Endothelial cell of umbilical vein (primary cell): ENCODE measurements around the gene MEOX2. TPM values are rescaled to one million over a fixed set of nuclear protein-coding genes. Genes with fewer than 3 reads are reported as not detected.

Source experiments
- BruUV-seq: library from RNA; stranded (reverse); fragments of 400-500 nt; replicated peaks from 2 replicates; lab custom pipeline; 2021; lab: Mats Ljungman, UMichigan
- CTCF ChIA-PET: fragments of 300-600, 350-600 bp; sonication (Branson Sonifier 250); formaldehyde crosslinking; loops from one replicate; lab custom pipeline; 2021; ENCODE audit warnings: antibody characterized with exemption, inconsistent platforms; lab: Charles Lee
- POLR2A ChIA-PET: fragments of 300-600, 350-600 bp; sonication (Branson Sonifier 250); formaldehyde crosslinking; loops from one replicate; lab custom pipeline; 2021; ENCODE audit warnings: antibody characterized with exemption, inconsistent platforms; lab: Charles Lee
- DNase-seq: peaks from one replicate; pipeline ENCODE4 v3.0.0-alpha.2; 2011; ENCODE audit warnings: low read depth, low spot score
- FAIRE-seq: peaks from 2 replicates; lab custom pipeline; 2011; peaks lifted over from hg19 to GRCh38; lab: Jason Lieb, UNC
- H2AFZ ChIP-seq: 2 replicates; pipeline ENCODE4 v1.6.0; 2012; ENCODE audit warnings: low read depth, low read length, control low read depth, inconsistent platforms
- H3K27ac ChIP-seq: 2 replicates; pipeline ENCODE4 v1.5.1; 2011; ENCODE audit warnings: low read depth, mild to moderate bottlenecking, control low read depth, low read length, moderate library complexity; ENCODE audit not compliant: insufficient read depth
- H3K27me3 ChIP-seq, 2 experiments: 2 replicates each; pipeline versions ENCODE4 v1.6.0 to v1.6.1; 2011; ENCODE audit warnings: low read length in 2 of 2, mixed read lengths in 1 of 2; ENCODE audit not compliant: control insufficient read depth in 2 of 2, insufficient read depth in 2 of 2
- H3K36me3 ChIP-seq, 2 experiments: 2 replicates in 1 of 2; 3 replicates in 1 of 2; pipeline ENCODE4 v1.5.1; 2011; ENCODE audit warnings: low read length in 2 of 2, mild to moderate bottlenecking in 1 of 2, moderate library complexity in 1 of 2; ENCODE audit not compliant: control insufficient read depth in 2 of 2, insufficient read depth in 2 of 2; ENCODE audit errors: extremely low read depth in 1 of 2
- H3K4me1 ChIP-seq: 3 replicates; pipeline ENCODE4 v1.5.1; 2011; ENCODE audit warnings: mild to moderate bottlenecking, low read length; ENCODE audit not compliant: control insufficient read depth, insufficient read depth; ENCODE audit errors: extremely low read depth
- H3K4me2 ChIP-seq: 2 replicates; pipeline ENCODE4 v1.6.1; 2011; ENCODE audit warnings: low read length, control low read depth, mixed read lengths; ENCODE audit not compliant: insufficient read depth
- H3K4me3 ChIP-seq, 3 experiments: fragments of 200-600 bp in 1 of 3; sonication (generic), shearing (Covaris generic) in 1 of 3; replicated peaks in 1 of 3; 2 replicates each; pipeline ENCODE4 v1.5.1; 2011 to 2016; ENCODE audit warnings: control low read depth in 3 of 3, low read length in 3 of 3, mild to moderate bottlenecking in 2 of 3, inconsistent platforms in 1 of 3, low read depth in 1 of 3, moderate library complexity in 1 of 3; ENCODE audit not compliant: insufficient read depth in 1 of 3
- H3K79me2 ChIP-seq: 2 replicates; pipeline ENCODE4 v1.6.0; 2012; ENCODE audit warnings: low read length, inconsistent platforms; ENCODE audit not compliant: control insufficient read depth, insufficient read depth
- H3K9ac ChIP-seq: replicated peaks from 2 replicates; pipeline ENCODE3; 2011; ENCODE audit warnings: low read length, control low read depth; ENCODE audit not compliant: insufficient read depth; ENCODE audit errors: extremely low read depth
- H3K9me1 ChIP-seq: replicated peaks from 3 replicates; pipeline ENCODE4 v1.6.0; 2011; ENCODE audit warnings: mild to moderate bottlenecking, low read length; ENCODE audit not compliant: control insufficient read depth, insufficient read depth; ENCODE audit errors: extremely low read depth
- H3K9me3 ChIP-seq: replicated peaks from 2 replicates; pipeline ENCODE4 v1.5.1; 2012; ENCODE audit warnings: low read length, inconsistent platforms; ENCODE audit not compliant: control insufficient read depth, insufficient read depth
- H4K20me1 ChIP-seq: replicated peaks from 2 replicates; pipeline ENCODE3; 2011; ENCODE audit warnings: mild to moderate bottlenecking, low read length; ENCODE audit not compliant: control insufficient read depth, insufficient read depth; ENCODE audit errors: extremely low read depth
- EZH2 ChIP-seq: IDR thresholded peaks from 2 replicates; pipeline ENCODE4 v1.6.1; 2012; ENCODE audit warnings: borderline replicate concordance, low read depth, mild to moderate bottlenecking, moderate library complexity, low read length, inconsistent platforms; ENCODE audit not compliant: severe bottlenecking
- FOS ChIP-seq: IDR thresholded peaks from 2 replicates; pipeline ENCODE4 v1.6.1; 2011; ENCODE audit warnings: mild to moderate bottlenecking, low read length, moderate library complexity, borderline replicate concordance; ENCODE audit not compliant: insufficient read depth
- GATA2 ChIP-seq: IDR thresholded peaks from 2 replicates; pipeline ENCODE4 v1.7.0; 2011; ENCODE audit warnings: low read depth, mild to moderate bottlenecking, moderate library complexity, mixed read lengths, low read length; ENCODE audit not compliant: insufficient read length, insufficient read depth
- JUN ChIP-seq: IDR thresholded peaks from 2 replicates; pipeline ENCODE4 v1.6.1; 2011; ENCODE audit warnings: borderline replicate concordance, low read depth; ENCODE audit not compliant: insufficient read length, insufficient read depth
- MYC ChIP-seq: IDR thresholded peaks from one replicate; pipeline ENCODE4 v1.6.1; 2011; ENCODE audit warnings: mild to moderate bottlenecking, low read depth, low read length
- POLR2A ChIP-seq: IDR thresholded peaks from 2 replicates; pipeline ENCODE4 v1.6.1; 2012; ENCODE audit warnings: low read depth, mild to moderate bottlenecking, control low read depth, low read length
- POLR2AphosphoS5 ChIP-seq: IDR thresholded peaks from 2 replicates; pipeline ENCODE4 v1.6.1; 2012; ENCODE audit warnings: low read depth, mild to moderate bottlenecking, control low read depth, low read length, moderate library complexity; ENCODE audit not compliant: insufficient read depth
- dilution Hi-C: fragments of 300-500 bp; cut with MboI; formaldehyde crosslinking; loops from one replicate; pipeline ENCODE4 v1.15.0; 2019; ENCODE audit warnings: low sequenced_read_pairs; ENCODE audit not compliant: extremely low pct_ligation_motif_present
- intact Hi-C: fragments of 100-400 bp; cut with micrococcal nuclease; formaldehyde crosslinking; loops from one replicate; pipeline ENCODE4 v1.10.0; 2022
- polyA plus RNA-seq, 4 experiments: library from polyadenylated mRNA; depleted of rRNA in 3 of 4; stranded (reverse) in 3 of 4; unstranded in 1 of 4; fragments of >200 nt; gene quantifications; 2 replicates each; pipeline versions ENCODE4 v1.2.1 to v1.2.3, GENCODE V29; 2011 to 2012; ENCODE audit warnings: missing spikeins in 1 of 4
- total RNA-seq: library from RNA; stranded (reverse); gene quantifications from 2 replicates; pipeline ENCODE4 v1.2.3, GENCODE V29; 2021
- TF ChIP-seq, protein P1 (sequence below), 2 donors: IDR thresholded peaks; 1 replicate in 1 of 2; 2 replicates in 1 of 2; pipeline ENCODE4 v1.5.1; 2011; ENCODE audit warnings: low read length in 2 of 2, mild to moderate bottlenecking in 2 of 2, moderate library complexity in 2 of 2, control low read depth in 1 of 2, inconsistent platforms in 1 of 2, low read depth in 1 of 2; ENCODE audit not compliant: insufficient read depth in 1 of 2; ENCODE audit errors: extremely low read depth in 1 of 2
- TF ChIP-seq, protein P2 (sequence below): IDR thresholded peaks from 2 replicates; pipeline ENCODE4 v1.6.1; 2011; ENCODE audit not compliant: insufficient read depth, insufficient read length

The MEOX2 gene
- total and polyA plus RNA-seq, 2 donors (not counting 3 experiments of a cell fraction or from before 2014, with no cell fraction given), result 11.6 to 45.1 TPM

- no peak overlapping the region for H3K4me3 ChIP-seq
- DNase-seq (peak; percentile 60), FAIRE-seq (peak; percentile 73)
- peak overlapping the region; percentile 57 for H3K27ac ChIP-seq
- H3K4me2 ChIP-seq, result peak overlapping the region; percentile 21
- no peaks in the 10 kb centered on the region for H3K36me3 ChIP-seq
- no peak overlapping the region for H2AFZ ChIP-seq
- no peak overlapping the region for H3K9ac ChIP-seq
- H3K9me3 ChIP-seq, result no peaks in the 10 kb centered on the region
- H3K27me3 ChIP-seq, result no peaks in the 10 kb centered on the region
- no peak for TF ChIP-seq POLR2A
- peak; percentile 78 for TF ChIP-seq GATA2
- peak; percentile 91 for TF ChIP-seq FOS
- no peak for TF ChIP-seq MYC
- TF ChIP-seq JUN, result peak; percentile 93
- peak; percentile 66 for TF ChIP-seq POLR2AphosphoS5
- TF ChIP-seq, protein P1, sequence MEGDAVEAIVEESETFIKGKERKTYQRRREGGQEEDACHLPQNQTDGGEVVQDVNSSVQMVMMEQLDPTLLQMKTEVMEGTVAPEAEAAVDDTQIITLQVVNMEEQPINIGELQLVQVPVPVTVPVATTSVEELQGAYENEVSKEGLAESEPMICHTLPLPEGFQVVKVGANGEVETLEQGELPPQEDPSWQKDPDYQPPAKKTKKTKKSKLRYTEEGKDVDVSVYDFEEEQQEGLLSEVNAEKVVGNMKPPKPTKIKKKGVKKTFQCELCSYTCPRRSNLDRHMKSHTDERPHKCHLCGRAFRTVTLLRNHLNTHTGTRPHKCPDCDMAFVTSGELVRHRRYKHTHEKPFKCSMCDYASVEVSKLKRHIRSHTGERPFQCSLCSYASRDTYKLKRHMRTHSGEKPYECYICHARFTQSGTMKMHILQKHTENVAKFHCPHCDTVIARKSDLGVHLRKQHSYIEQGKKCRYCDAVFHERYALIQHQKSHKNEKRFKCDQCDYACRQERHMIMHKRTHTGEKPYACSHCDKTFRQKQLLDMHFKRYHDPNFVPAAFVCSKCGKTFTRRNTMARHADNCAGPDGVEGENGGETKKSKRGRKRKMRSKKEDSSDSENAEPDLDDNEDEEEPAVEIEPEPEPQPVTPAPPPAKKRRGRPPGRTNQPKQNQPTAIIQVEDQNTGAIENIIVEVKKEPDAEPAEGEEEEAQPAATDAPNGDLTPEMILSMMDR (IDR thresholded peaks at IDR 0.05; ENCODE audit: extremely low read depth in 1 of 2, insufficient read depth in 1 of 2, low read depth in 1 of 2, low read length in 2 of 2), result no peak
- TF ChIP-seq, protein P2, sequence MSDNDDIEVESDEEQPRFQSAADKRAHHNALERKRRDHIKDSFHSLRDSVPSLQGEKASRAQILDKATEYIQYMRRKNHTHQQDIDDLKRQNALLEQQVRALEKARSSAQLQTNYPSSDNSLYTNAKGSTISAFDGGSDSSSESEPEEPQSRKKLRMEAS, result no peak
- TF ChIP-seq EZH2, result no peak
- H4K20me1 ChIP-seq, result no peaks in the 10 kb centered on the region
- intact Hi-C loops, result loop anchor here (1.0 to 2.0 kb wide), 3 partner anchors 24 to 352 kb away; partner anchors contain the start of gene MEOX2
- H3K4me1 ChIP-seq, result peaks cover 40% of the 10 kb centered on the region
- H3K9me1 ChIP-seq, result no peaks in the 10 kb centered on the region
- CTCF ChIA-PET, result interaction anchor here (1.2 to 4.9 kb wide), 3 partner anchors 11 to 22 kb away, joined by 3 to 41 read pairs (median 5); no protein-coding TSS in a partner anchor
- POLR2A ChIA-PET, result interaction anchor here (1.1 kb wide), 1 partner anchor 24 kb away, joined by 5 read pairs; the partner anchor contains the start of gene MEOX2
- no TSS peak for BruUV-seq
- H3K79me2 ChIP-seq, result no peaks in the 10 kb centered on the region
- dilution Hi-C loops, result loop anchor here (25.0 kb wide), 2 partner anchors 148 to 398 kb away; partner anchors contain the start of gene AGMO
These were observed 23.5 kb upstream of the MEOX2 start for GRCh38 chr7:15709978-15710377.
